HG03521 (cell line): Measurements from ENCODE around the gene CCDC141.

ENCODE experiments used
- ATAC-seq: cut with Tn5 transposase; IDR thresholded peaks from one replicate; pipeline ENCODE4 v1.9.1; 2021; ENCODE audit warnings: mild to moderate bottlenecking, moderate library complexity; ENCODE audit not compliant: unreplicated experiment

CCDC141 gene

DNA sequence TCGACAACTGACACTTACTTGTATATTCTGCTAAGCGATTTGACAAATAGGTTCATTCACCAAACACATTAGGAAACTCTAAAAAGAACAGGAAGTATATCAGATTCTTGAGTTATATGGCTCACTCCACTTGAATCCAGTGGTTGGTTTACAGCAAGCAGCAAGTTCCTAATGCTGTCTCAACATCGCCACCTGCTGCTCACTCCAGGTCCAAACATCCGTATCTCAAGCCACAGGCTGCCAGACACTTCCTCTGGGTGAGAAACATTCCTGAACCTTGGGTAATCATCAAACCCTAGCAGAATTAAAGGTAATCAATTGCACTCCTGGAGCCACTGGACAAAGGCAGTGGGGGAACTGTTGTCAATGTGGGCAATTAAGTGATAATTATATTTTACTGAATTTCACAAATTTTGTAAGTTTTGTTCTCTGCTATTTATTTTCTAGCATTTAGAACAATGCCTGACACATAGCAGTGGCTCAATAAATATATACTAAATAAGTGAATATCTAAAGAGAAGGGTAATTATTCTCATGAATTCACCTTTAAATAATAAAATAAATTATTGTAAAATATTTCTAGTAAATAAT is 135.6 kb downstream of the CCDC141 start:
- ATAC-seq, result peak; percentile 83

- ATAC-seq, result no peak
Measured at GRCh38 chr2:178913049-178913441, 136.9 kb downstream of the CCDC141 start.

DNA sequence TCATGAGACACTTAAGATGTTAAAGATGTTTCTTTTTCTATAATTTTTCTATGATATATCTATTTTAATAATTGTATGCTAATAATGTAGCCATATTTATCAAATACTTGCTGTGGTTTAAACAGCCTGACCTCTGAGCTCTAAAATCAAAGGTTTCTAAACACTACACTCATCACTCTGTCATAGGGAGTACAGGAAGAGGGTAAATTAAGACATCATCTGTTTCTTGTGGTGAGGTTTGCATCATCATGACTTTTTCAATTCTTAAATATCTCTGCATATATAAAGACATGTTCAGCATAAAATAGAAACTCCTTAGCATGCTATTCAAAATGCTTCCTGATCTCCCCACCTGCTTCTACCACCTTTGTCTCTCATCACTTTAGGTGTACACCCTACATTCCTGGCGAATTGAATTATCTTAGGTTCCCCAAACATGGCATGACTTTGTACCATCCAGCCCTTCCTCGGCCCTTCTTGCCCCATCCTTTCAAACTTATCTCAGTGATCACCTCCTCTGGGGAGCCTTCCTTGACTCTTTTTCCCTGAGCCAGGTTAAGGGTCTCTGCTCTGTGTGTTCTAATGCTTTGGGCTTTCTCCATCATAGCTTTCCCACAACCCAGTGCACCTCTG is 137.4 kb downstream of the CCDC141 start:
- ATAC-seq, result no peak

DNA sequence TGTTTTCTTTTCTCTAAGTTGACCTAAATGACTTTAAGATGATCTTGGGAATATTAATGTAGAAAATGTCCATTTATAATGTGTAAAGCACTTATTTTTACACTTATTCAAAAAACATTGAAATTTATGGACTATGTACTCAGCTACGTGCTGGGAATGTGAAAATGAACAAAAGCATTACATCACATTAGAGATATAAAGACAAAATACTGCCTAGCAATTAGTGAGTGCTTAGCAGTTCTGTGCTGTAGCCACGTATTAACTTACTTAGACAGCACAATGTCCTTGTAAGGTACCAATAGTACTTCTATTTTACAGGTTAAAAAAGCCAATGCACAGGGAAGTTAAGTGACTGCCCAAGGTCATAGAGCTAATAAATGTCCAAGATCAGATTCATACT is 138.9 kb downstream of the CCDC141 start:
- no peak for ATAC-seq

DNA sequence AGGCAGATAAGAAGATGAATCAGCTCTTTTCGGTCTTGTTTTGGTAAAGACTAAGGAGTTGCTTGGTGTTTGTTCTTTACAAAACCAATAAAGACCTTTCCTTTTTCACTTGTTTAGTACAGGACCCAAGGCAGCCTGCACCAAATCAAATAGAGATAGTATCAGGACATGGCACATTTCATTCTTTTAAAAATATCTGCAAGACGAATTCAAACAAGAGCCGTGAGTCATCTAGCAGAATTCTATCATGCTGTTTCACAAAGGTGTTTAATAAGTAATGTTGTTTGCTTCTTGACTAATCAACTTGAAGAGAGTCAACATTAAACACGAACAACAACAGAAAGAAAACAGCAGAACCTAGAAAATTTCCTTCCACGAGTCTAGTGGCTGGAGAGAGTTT is 139.9 kb downstream of the CCDC141 start:
- no peak for ATAC-seq

GRCh38 chr2:178909507-178909906 is 140.4 kb downstream of the CCDC141 start:
- ATAC-seq, result no peak

GRCh38 chr2:178908810-178909209 is 141.1 kb downstream of the CCDC141 start:
- ATAC-seq, result no peak

DNA sequence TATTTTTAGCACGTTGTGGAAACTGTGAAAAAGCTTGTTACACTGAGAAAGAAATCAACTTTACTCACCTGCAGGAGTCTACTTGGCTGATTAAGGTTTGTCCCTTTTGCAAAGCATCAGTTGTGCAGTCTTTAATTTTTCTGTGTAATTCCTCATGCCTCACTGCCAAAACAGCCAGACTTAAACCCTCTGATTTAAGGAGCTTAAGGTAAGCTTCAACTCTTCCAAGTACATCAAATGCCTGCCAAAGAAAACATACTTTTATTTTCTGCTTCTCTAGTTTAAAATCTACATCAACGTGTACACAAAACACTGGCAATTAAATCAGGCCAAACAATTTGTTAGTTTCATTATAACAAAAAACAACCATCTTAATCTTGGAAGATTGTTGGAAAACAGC is 144.7 kb downstream of the CCDC141 start:
- no peak for ATAC-seq

- no peak for ATAC-seq
Measured at GRCh38 chr2:178899656-178900055, 150.3 kb downstream of the CCDC141 start.

DNA sequence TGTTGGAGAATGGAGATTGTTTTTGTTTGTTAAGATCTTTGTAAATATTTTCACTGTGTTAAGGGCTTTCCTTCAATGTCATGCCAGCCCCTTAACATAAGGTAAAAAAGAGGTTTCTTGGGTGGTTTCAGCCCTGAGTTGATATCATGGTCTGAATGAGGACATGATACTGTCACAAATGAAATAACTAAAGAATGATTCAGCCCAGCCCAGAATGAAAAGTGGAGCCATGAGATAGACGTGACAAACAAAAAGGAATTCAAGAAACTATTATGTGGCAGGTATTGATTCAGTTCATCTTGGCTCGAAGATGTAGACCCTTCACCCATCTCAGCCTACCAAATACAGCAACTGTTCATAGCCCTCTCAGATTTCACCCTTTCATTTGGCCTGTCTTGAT is 154.1 kb downstream of the CCDC141 start:
- no peak for ATAC-seq

GRCh38 chr2:178895171-178895570 is 154.8 kb downstream of the CCDC141 start:
- no peak for ATAC-seq

DNA sequence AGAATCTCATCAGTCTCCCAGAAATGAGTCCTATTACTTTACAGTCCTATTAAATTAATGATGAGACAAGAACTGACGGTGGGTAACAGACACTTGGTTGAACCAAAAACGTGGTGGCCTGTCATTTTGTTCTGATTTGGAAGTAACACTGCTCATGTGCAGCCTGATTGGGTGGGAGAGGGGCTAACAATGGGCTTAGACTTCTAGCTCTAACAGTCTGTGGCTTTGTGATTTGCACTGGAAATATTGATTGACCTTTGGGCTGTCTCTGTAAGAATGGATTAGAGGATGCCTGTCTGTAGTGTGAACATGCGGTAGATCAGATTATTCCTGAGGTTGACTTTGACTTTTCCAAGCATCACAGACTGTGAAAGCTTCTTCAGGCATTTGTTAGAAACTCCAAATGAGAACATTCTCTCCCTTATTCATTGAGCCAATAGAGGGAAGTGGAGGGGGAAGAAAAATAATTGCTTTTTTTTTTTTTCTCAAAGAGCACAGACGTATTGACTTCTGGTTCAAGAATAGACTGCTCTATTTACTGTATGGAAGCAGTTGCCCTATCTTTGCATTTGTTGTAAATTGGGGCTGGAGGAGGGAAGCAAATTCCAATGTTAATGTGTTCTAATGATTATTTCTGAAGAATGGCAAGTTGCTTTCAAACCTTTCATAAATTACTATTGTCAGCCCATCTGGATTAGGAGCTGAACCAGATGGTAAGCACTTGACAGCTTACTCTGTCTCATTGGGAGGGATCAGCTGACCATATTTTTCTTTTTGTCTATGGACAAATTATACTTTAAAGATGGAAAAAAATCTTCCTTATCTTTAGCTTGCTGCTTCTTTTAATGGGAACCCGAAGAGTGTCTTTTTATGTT is 156.9 kb downstream of the CCDC141 start:
- ATAC-seq, result no peak

DNA sequence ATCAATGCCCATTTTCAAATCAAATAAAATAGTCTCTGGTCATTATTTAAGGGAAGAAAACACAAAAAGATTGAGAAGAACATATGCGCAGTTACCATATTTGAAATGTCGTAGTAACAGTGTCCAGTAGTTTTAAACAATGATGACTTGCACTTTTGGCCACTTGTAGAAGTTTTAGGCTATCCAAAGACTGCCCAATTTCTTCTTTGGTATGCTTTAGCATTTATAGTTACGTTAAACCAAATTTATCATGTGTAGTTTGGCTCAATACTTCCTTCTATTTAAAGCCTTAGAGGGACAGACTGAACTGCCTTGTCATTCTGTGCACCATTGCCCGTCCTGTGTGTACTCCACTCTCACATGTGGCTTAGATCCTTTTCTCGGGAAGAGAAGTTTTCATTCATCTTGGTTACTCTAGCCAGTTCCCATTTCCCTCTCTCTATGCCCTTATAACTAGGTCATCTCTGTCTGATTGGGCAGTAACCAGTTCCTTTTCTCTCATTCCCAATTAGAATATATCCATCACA is 157.9 kb downstream of the CCDC141 start:
- no peak for ATAC-seq

DNA sequence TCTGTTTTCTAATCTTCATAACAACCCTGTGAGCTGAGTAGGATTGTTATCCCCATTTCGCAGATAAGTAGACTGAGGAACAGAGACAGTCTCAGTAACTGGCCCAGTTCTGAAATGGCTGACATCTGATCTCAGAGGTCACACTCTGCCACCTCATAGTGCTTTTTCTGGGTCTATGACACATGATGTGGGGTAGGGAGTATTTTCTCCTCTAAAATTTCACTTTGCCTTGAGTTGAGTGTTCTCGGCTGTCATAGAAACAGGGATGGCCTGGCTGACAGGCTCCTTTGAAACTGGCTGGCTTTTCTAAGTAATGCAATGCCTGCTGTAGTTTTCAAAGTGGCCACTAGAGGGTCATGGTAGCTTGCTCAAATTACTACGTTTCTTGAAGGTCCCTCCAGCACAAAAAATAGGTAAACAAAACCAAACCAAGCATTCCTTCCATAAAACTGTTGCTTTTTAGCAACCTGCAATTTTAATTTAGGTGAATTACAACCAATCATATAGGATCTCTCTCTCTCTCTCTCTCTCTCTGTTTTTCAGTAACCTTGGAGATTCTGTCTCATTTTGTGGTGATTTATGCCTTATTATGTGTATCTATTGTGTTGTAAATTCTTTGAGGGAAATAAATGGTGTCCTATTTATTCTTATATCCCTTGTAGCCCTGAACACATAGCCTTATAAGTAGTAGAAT is 158.5 kb downstream of the CCDC141 start:
- peak; percentile 70 for ATAC-seq

DNA sequence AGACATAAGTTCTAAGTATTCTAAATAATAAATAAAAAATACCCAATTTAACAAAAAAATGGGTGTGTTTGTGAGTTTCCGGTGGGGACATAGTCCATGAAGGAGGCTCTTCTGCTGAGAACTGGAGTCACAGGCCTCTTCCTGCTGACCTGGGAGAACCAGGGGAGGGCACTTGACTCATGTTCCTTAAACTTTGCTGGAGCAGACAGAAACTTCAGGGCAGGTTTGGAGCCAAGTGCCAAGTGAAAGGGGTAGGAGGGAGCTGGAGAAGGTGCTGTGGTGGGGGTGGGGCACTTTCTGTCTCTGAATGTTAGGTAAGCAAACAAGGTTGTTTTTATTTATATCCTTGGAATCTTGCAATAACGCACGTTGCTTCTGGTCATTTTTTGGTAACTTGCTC is 163.9 kb downstream of the CCDC141 start:
- ATAC-seq, result no peak

DNA sequence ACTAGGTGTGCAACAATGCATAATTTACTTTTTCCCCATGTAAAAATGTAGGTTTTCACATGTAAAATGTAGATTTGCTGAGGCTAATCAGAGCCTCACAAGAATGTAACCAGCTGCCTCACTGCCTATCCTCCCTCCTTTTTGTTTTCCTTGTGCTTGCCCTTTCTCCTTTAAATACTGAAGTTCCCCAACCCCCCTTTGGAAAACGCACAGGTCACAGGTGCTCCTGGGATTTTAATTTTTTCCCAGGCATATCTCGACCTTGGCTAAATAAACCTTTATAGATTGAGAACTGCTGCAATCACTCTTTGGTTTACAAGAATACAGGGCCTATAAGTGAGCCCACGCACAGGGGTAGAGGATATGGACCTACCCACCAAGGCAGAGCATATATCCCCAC is 165.5 kb downstream of the CCDC141 start:
- ATAC-seq, result no peak

DNA sequence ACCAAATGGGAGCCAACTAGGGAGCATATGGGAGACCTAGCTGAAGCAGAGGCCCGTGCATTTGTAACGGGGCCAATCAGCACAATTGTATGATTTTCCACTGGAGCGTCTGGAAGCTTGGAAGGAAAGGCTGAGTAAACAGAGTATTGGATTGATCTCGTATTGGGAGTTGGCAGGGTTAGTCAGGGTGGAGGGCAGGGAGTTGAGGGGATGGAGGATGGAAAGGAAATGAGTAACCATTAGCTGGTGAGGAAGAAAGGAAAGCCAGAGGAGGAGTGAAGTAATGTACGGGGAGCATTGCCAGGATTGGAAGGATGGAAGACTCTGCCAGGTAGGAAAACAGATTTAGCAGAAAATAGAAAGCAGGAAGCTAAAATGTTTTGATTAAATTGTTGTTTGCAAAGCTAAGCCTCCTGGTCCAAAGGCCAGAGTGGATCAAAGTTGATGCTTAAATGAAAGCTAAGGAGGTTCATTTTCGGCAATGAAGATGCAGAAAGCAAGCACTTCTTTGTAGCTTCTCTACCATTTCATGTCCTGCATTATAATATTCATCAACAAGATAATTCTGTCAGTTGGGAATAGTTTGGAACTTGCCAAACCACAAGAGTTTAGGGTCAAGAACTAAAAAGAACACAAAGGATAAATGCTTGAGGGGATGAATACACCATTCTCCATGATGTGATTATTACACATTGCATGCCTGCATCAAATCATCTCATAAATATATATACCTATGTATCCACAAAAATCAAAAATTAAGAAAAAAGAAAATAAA is 167.1 kb downstream of the CCDC141 start:
- no peak for ATAC-seq

- no peak for ATAC-seq
Measured at GRCh38 chr2:178881075-178881474, 168.9 kb downstream of the CCDC141 start.

DNA sequence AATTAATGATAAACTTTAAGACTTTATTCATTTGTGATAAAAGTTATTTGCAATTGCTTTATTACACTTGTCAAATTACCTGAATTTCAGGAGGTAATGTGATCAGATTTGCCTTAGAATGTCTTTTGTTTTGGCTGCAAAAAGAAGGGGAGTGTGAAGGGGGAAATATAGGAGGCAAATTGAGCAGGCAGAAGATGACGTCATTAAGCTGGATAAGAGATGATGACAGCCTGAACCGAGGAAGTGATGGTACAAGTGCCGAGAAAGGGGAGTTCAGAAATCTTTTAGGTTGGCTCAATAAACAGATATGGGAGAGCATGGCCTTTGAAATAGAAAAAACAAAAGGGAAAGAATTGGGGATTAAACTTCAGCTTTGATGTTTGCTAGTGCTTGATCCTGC is 169.7 kb downstream of the CCDC141 start:
- no peak for ATAC-seq

GRCh38 chr2:178877874-178878273 is 172.1 kb downstream of the CCDC141 start:
- no peak for ATAC-seq
